CMK (cell line): Measurements from ENCODE around the gene SLCO1B1.
"Not testable (repeated sequence)": the region's sequence is repeated elsewhere in the genome, so short reads cannot be mapped to it uniquely, and the experiment has no call there.

Experiments
- DNase-seq: peaks from one replicate; pipeline ENCODE4 v3.0.0-alpha.2; 2010; ENCODE audit warnings: low read depth

SLCO1B1 gene

GRCh38 chr12:21130998-21131397 is at the start of gene SLCO1B1:
TSS of gene SLCO1B1 (plus strand) at chr12:21131194. CDS start at chr12:21141575, 10,381 bp downstream.
- DNase-seq: no peak

DNA sequence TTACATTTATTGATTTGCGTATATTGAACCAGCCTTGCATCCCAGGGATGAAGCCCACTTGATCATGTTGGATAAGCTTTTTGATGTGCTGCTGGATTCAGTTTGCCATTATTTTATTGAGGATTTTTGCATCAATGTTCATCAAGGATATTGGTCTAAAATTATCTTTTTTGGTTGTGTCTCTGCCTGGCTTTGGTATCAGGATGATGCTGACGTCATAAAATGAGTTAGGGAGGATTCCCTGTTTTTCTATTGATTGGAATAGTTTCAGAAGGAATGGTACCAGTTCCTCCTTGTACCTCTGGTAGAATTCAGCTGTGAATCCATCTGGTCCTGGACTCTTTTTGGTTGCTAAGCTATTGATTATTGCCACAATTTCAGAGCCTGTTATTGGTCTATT is 46.2 kb upstream of the SLCO1B1 start:
- DNase-seq: not testable (repeated sequence)

DNA sequence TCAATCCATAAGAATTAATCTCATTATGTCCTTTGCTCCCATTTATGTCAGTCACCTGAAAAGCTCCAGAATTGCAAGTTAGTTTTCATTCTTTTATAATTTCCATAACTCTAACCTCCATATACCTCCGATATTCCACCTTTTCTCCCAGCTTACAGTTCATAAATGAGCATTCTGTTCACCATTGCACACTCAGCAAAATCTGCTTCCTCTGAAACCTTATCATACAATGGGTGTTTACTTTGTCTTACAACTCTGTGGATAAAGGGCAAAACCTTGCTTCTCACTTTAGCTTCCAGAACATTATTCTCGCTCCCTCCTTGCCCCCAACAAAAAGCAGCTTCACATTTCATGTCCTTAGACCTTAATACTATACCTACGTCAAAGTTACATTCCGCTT is 19.3 kb upstream of the SLCO1B1 start:
- DNase-seq: no peak

DNA sequence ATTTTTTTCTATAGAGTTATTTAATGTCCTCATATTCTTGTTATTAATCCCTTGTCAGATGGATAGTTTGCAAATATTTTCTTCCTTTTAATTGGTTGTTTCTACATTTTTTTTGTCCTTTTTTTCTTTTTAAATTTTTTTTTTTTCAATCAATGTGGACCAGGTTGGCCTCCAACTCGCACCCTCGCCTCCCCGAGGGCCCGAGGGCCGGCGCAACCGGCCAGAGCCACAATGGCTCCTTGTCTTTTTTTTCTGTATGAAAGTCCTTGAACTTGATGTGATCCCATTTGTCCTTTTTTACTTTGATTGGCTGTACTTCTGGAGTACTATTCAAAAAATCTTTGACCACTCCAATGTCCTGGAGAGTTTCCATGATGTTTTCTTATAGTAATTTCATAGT is 17.7 kb upstream of the SLCO1B1 start:
- no peak for DNase-seq

DNA sequence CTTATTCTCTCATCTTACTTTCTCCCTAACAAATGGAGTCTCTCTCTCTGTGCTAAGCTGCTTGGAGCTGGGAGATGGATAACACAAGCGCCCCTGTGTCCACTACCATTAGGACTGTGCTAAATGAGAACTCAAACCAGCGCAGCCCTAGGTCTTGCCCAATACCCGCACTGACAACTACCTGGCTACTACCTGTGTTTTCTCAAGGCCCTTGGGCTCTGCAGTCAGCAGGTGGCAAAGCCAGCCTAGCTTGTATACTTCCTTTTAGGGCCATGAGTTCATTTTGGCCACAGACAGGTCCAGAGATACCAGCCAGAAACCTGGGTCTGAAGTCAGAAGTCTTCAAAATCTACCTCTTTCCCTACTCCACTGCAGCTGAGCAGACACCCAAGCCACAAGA is 13.0 kb upstream of the SLCO1B1 start:
- DNase-seq: no peak

GRCh38 chr12:21118760-21119159 is 12.2 kb upstream of the SLCO1B1 start:
- no peak for DNase-seq

DNA sequence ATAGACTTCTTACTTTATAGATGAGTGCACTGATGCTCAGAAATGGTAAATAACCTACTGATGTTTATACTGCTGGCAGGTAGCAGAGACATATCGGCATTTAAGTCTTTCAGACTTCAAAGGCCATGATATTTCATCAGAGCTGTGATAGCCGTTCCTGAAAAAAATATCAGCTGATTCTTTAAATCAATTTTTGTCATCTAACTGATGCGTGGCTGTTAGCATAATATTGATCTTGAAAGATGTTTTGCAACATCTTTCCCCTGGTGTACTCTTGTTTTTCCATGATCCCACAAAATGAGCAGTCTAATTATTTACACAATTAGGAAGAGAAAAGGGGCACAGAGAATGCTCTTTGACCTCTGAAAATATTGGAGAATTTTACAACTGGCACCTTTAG is 1.6 kb upstream of the SLCO1B1 start:
- no peak for DNase-seq

DNA sequence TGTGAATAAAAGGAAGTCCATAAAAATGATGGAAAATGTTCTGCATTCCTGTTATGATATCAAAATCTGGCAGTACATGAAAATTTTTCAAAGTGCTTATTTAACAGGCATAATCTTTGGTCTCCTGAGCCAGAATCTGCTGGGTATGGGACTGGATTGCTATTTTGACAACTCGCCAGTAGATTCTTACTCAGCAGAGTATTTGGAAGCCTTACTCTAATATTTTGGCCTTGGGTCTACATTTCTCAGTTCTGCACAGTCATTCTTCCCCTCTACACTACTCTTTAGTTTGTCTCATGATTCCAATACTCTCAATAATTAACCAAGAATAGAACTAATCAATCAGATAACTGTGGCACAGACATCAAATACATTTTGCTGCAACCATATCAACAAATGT is 1.1 kb upstream of the SLCO1B1 start:
- no peak for DNase-seq

GRCh38 chr12:21137318-21137999 is 6.5 kb downstream of the SLCO1B1 start:
- DNase-seq: not testable (repeated sequence)

- no peak for DNase-seq
Observed at GRCh38 chr12:21138016-21138415, 7.0 kb downstream of the SLCO1B1 start.

GRCh38 chr12:21144309-21144708 is 13.3 kb downstream of the SLCO1B1 start:
- no peak for DNase-seq

DNA sequence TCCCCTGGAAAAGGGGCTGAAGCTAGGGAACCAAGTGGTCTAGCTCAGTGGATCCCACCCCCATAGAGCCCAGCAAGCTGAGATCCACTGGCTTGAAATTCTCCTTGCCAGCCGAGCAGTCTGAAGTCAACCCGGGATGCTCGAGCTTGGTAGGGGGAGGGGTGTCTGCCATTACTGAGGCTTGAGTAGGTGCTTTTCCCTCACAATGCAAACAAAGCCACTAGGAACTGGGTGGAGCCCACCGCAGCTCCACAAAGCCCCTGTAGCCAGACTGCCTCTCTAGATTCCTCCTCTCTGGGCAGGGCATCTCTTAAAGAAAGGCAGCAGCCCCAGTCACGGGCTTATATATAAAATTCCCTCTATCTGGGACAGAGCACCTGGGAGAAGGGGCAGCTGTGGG is 18.9 kb downstream of the SLCO1B1 start:
- not testable (repeated sequence) for DNase-seq

- DNase-seq: no peak
Observed at GRCh38 chr12:21151184-21151583, 20.2 kb downstream of the SLCO1B1 start.

GRCh38 chr12:21155522-21156351 is 24.7 kb downstream of the SLCO1B1 start:
- DNase-seq: no peak

DNA sequence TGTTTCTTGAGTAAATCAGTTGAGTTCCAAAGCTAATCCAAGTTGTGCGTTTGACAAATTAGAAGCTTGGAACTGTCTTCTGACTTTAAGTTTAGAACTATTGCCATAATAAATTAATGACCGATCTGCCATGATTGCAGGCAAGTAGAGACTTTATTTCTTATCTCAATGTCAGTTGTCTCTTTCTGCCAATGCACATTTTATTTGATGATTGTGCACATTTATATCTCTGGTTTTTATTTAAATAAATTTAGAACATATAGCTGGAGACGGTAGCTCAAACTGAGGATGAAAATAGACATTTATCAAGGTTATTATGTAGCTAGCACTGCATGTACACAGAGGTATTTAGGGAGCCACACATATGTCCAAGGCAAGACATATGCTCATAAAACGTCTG is 34.1 kb downstream of the SLCO1B1 start:
- no peak for DNase-seq

DNA sequence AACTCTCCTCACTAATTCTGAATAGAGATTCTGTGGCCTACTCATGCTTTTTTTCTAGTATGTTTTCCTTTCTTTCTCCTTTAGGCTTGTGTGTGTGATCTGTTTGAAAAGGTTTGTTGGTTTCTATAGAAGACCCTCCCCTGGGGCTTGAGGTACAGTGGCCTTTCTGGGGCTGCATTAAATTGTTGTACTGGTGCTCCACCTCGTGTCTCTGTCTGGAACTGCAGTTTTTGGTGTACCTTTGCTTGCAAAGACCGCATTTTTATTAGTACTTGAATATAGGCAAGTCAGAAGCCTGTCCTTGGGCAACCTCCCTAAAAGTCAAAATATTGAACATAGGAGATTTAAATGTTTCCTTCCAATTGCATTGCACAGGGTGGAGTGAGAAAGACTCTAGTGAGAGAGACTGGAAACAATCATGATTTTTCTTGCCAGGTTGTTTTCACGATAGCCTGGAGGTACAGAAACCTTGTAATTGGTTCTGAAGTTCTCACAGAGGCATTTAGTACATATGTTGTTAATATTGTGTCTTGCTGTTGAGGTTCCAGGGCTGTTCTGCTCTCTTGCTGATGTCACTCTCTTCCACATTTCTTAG is 39.0 kb downstream of the SLCO1B1 start:
- peak; percentile 2 for DNase-seq

GRCh38 chr12:21172079-21172478 is 41.1 kb downstream of the SLCO1B1 start:
- no peak for DNase-seq

DNA sequence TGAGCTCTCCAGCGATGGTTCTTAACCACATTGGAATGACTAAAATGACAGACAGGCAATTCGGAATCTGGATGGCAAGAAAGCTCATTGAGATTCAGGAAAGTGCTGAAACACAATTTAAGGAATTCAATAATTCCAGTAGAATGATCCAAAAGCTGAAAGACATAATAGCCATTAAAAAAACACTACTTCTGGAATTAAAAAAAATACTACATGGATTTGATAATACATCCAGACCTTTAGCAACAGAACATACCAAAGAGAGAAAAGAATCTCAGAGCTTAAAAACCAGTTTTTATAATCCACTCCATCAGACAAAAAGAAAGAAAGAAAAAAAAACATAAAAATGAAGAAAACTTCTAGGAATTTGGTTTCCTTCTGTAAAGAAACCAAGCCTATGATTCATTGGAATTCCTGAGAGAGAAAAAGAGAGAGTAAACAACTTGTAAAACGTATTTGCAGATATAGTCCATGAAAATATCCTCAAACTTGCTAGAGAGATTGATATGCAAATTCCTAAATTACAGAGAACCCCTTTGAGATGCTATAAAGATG is 52.8 kb downstream of the SLCO1B1 start:
- DNase-seq: no peak

GRCh38 chr12:21190016-21190415 is 59.0 kb downstream of the SLCO1B1 start:
- DNase-seq: no peak

GRCh38 chr12:21214433-21214832 is 83.4 kb downstream of the SLCO1B1 start:
- not testable (repeated sequence) for DNase-seq

- no peak for DNase-seq
Observed at GRCh38 chr12:21219206-21219605, 88.2 kb downstream of the SLCO1B1 start.

DNA sequence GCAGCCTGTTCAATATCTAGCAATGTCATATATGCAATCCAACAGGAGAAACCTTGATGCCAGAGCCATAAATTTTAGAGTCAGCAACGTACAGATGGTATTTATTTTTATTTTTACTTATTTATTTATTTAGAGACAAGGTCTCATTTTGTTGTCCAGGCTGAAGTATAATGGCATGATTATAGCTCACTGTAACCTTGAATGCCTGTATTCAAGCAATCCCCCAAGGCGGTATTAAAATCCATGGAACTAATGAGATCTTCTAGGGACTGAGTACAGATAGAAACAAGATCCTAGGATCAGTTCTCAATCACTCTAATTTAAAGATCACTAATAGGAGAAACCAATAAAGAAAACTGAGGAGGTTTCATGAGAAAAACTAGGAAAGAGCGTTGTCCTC is 89.3 kb downstream of the SLCO1B1 start:
- no peak for DNase-seq

- no peak for DNase-seq
Observed at GRCh38 chr12:21221072-21221471, 90.1 kb downstream of the SLCO1B1 start.
